HG03097 (cell line): ENCODE data around the gene PRPS1L1.

Source experiments
- ATAC-seq: cut with Tn5 transposase; IDR thresholded peaks from one replicate; pipeline ENCODE4 v1.9.1; 2021; ENCODE audit not compliant: unreplicated experiment, low FRiP score

Gene PRPS1L1

GRCh38 chr7:18027628-18028027 lies at the start of gene PRPS1L1:
Gene PRPS1L1, minus strand, starts transcription at chr7:18027846.
- no peak for ATAC-seq

GRCh38 chr7:18076461-18076860 lies 48.8 kb upstream of the PRPS1L1 start:
- ATAC-seq = no peak

GRCh38 chr7:18068745-18069144 lies 41.1 kb upstream of the PRPS1L1 start:
- ATAC-seq = no peak

- ATAC-seq = no peak
Measured at GRCh38 chr7:18064242-18064838, 36.7 kb upstream of the PRPS1L1 start.

GRCh38 chr7:18063149-18063901 lies 35.7 kb upstream of the PRPS1L1 start:
- no peak for ATAC-seq

GRCh38 chr7:18059171-18059570 lies 31.5 kb upstream of the PRPS1L1 start:
- no peak for ATAC-seq

GRCh38 chr7:18053941-18054340 lies 26.3 kb upstream of the PRPS1L1 start:
- no peak for ATAC-seq

GRCh38 chr7:18053177-18053928 lies 25.7 kb upstream of the PRPS1L1 start:
- ATAC-seq = no peak

GRCh38 chr7:18049262-18049661 lies 21.6 kb upstream of the PRPS1L1 start:
- no peak for ATAC-seq

GRCh38 chr7:18046601-18047000 lies 19.0 kb upstream of the PRPS1L1 start:
- no peak for ATAC-seq

- ATAC-seq = no peak
Measured at GRCh38 chr7:18045171-18045570, 17.5 kb upstream of the PRPS1L1 start.

GRCh38 chr7:18041191-18041590 lies 13.5 kb upstream of the PRPS1L1 start:
- ATAC-seq = no peak

GRCh38 chr7:18040196-18040595 lies 12.6 kb upstream of the PRPS1L1 start:
- ATAC-seq = no peak

GRCh38 chr7:18038382-18038781 lies 10.7 kb upstream of the PRPS1L1 start:
- no peak for ATAC-seq

- no peak for ATAC-seq
Measured at GRCh38 chr7:18037609-18038008, 10.0 kb upstream of the PRPS1L1 start.

- no peak for ATAC-seq
Measured at GRCh38 chr7:18036783-18037182, 9.1 kb upstream of the PRPS1L1 start.

- no peak for ATAC-seq
Measured at GRCh38 chr7:18030758-18031157, 3.1 kb upstream of the PRPS1L1 start.

- ATAC-seq = no peak
Measured at GRCh38 chr7:18020138-18020715, 7.4 kb downstream of the PRPS1L1 start.

- ATAC-seq = no peak
Measured at GRCh38 chr7:18019555-18019954, 8.1 kb downstream of the PRPS1L1 start.

- no peak for ATAC-seq
Measured at GRCh38 chr7:18018296-18019215, 9.1 kb downstream of the PRPS1L1 start.
